HG02938 (cell line): ENCODE data around the gene PCNT.
"Not testable (repeated sequence)": the region's sequence is repeated elsewhere in the genome, so short reads cannot be mapped to it uniquely, and the experiment has no call there.

Experiments used
- ATAC-seq: cut with Tn5 transposase; IDR thresholded peaks from one replicate; pipeline ENCODE4 v1.9.1; 2021; ENCODE audit warnings: mild to moderate bottlenecking, moderate library complexity; ENCODE audit not compliant: unreplicated experiment

Gene PCNT

DNA sequence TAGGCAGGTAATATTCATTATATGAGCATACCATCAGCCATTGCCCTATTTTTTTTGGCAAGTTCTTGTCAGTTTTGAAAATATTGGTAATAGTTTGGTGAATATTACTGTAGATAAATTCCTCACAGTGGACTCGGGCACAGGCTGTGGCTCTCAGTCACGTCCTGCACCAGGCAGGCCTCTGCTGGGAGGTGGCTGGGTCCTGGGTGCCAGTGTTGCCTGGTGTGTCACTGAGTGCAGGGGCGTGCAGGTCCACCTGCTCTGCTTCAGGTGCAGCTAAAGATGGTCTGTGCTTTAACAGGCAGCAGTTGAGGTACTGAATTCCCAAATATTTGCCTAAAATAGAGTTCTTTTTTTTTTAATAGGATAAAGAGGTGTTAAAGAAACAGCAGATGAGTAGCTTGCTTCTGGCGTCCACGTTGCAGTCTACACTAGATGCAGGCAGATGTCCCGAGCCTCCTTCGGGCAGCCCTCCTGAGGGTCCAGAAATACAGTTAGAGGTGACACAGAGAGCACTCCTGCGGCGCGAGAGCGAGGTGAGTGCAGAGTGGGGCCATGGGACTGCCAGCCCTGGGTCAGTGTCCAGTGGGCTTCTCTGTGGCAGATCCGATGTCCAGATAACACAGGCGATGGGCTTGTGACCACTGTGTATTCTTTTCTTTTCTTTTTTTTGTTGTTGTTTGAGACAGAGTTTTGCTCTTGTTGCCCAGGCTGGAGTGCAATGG is 77.4 kb downstream of the PCNT start:
- ATAC-seq = no peak

DNA sequence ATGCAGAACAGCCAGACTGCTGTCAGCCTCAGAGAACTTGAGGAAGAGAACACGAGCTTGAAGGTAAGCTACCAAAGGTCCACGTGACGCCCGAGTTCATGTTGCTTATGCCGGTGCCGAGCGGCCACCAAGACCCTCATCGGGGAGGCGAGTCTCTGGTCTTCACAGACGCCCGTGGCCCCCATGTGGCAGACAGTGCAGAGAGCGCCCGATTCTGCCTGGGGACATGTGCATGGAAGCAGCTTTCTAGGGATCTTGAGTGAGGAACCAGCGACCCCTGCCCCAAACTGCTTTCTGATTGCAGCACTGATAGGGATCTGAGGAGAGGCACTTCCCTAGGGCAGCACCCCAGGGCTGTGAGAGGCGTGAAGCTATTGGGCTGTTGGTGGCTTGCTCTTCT is 78.5 kb downstream of the PCNT start:
- ATAC-seq = no peak

DNA sequence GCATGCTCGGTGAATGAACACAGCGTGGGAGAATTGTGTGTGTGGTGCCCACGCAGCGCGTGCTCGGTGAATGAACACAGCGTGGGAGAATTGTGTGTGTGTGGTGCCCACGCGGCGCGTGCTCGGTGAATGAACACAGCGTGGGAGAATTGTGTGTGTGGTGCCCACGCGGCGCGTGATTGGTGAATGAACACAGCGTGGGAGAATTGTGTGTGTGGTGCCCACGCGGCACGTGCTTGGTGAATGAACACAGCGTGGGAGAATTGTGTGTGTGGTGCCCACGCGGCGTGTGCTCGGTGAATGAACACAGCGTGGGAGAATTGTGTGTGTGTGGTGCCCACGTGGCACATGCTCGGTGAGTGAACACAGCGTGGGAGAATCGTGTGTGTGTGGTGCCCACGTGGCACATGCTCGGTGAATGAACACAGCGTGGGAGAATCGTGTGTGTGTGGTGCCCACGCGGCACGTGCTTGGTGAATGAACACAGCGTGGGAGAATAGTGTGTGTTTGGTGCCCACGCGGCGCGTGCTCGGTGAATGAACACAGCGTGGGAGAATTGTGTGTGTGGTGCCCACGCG is 79.4 kb downstream of the PCNT start:
- ATAC-seq = not testable (repeated sequence)

DNA sequence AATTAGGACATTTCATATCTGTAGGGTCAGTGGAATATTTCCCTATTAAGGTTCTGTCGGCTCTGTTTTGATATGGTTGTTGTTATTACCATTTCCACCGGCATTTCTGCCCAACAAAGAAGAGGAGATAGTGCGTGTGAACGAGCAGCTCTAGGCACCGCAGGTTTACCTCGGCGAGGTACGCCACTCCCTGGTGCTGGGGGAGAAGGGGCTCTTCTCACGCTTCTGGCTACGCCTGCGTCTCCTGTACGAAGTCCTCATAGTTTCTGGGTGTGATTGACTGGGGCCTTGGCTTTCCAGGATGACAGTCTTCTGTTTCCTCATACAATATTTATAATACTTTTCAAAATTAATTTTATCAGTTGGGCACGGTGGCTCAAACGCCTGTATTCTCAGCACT is 80.3 kb downstream of the PCNT start:
- ATAC-seq = no peak

DNA sequence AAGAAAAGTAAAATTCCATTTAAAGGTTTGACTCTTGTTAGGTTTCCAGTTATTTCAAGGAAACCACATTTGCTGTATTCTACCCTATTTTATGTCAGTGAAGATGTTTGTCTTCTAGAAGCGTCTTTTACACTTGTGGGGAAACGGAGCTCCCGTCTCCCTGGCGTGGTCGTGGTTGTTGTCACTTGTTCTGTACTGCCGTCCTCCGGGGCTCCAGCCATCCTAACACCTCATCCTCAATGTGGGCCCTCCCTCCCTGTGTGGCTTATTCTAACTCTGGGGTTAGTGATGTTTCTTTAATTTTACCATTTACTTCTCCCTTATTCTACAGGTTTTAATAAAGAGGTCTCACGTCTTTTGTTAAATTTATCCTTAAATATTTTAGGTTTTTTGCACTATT is 82.0 kb downstream of the PCNT start:
- no peak for ATAC-seq

DNA sequence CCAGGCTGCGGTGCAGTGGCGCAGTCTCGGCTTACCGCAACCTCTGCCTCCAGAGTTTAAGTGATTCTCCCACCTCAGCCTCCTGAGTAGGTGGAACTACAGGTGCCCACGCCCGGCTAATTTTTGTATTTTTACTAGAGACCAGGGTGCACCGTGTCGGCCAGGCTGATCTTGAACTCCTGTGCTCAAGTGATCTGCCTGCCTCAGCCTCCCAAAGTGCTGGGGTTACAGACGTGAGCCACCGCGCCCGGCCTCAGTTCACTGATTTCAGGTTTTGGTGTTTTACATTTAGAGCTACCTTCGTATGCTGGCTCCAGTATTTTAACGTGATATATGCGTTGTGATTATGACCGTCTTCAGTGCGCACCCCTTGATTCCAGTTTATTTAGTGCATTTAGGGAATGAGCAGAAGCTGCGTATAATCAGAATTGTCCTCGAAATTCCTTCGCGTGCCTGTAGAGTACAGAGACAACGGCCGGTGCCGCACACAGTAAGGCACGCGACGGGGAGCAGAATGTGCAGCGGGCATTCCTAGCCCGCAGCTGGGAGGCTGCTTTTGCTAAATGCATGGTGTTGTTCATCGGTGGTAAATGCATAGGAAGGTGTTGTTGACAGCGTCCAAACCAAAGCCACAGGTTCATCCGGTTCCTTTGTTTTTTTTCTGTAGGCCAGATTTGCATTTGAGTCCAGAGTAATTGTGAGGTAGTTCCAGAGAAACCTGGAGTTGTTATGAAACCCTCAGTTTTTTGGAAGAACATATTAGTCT is 85.9 kb downstream of the PCNT start:
- no peak for ATAC-seq

DNA sequence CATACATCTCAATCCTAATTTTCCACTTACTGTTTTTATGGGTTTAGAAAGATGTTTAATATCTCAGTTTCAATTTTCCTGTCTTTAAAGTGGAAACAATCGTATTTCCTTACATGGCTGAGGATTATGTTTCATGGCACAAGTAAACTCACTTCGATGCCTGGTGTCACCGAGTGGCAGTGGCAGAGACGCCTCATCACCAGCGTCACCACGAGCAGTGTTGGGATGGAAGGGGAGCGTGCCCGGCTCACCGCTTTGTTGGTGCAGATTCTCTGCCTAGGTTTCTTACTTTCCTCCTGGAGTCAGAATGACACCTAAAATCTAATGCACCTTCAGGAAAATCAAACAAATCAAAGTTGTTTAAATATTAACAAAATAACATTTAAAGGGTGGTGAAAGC is 86.6 kb downstream of the PCNT start:
- ATAC-seq = no peak

DNA sequence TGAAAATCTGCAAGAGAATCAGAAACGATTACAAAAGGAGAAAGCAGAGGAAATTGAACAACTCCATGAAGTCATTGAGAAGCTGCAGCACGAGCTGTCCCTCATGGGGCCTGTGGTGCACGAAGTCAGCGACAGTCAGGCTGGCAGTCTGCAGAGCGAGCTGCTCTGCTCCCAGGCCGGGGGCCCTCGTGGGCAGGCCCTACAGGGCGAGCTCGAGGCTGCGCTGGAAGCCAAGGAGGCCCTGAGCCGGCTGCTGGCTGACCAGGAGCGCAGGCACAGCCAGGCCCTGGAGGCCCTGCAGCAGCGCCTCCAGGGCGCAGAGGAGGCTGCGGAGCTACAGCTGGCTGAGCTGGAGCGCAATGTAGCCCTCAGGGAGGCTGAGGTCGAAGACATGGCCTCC is 87.3 kb downstream of the PCNT start:
- ATAC-seq = no peak

DNA sequence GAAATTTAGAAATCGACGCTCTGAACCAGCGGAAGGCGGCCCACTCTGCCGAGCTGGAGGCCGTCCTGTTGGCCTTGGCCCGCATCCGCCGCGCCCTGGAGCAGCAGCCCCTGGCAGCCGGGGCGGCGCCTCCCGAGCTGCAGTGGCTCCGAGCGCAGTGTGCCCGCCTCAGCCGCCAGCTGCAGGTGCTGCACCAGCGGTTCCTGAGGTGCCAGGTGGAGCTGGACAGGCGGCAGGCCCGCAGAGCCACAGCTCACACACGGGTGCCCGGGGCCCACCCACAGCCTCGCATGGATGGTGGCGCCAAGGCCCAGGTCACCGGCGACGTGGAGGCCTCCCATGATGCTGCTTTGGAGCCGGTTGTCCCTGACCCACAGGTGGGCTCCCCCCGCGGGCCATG is 87.7 kb downstream of the PCNT start:
- no peak for ATAC-seq

DNA sequence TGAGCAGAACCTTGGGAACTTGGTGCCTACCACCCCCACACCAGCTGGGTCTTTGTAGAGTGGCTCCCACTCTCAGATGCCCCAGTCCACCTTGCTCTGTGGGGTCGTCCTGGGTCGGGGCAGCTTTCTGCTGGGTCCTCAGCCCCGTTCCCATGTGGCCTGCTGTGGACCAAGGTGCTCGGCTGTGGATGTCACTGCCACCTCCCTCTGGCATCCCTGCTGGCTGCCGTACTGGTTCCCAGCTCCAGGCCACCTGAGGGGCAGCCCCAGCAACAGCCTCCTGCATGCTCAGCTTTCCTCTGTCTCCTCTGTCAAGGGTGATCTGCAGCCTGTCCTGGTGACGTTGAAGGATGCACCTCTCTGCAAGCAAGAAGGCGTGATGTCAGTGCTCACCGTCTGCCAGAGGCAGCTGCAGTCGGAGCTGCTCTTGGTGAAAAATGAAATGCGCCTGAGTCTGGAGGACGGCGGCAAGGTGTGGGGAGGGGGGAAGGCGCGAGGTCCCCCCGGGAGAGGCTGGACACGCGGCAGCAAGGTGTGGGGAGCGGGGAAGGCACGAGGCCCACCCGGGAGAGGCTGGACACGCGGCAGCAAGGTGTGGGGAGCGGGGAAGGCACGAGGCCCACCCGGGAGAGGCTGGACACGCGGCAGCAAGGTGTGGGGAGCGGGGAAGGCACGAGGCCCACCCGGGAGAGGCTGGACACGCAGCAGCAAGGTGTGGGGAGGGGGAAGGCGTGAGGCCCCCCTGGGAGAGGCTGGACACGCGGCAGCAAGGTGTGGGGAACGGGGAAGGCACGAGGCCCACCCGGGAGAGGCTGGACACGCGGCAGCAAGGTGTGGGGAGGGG is 88.8 kb downstream of the PCNT start:
- ATAC-seq = no peak

DNA sequence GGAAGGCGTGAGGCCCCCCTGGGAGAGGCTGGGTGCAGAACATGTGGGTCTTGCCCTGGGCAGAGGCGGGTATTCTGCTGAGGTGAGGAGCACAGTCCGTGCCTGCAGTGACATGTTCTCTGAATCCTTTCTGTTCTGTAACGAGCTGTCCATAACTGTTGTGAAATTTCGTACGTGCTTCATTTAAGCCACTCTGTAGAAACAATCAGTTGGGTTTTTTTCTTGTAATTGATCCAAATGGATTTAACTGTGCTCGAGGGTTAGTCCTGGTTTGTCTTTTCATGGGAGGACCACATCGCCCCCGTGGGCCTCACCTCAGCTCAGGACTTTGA is 89.4 kb downstream of the PCNT start:
- no peak for ATAC-seq

DNA sequence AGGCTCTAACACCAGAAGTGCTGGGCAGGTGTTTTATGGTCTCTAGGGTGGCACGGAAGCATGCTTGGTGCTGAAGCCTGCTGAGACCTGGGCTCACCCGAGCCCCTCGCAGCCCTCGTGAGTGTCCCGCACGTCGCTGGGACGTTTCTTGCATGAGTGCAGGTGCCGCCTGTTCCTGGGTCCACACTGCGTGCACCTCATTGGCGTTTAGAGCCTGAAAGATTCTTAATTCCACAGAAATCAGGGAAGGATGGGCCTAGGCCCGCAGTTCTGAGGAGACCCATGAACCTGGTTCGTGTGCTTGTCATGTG is 91.0 kb downstream of the PCNT start:
- no peak for ATAC-seq

DNA sequence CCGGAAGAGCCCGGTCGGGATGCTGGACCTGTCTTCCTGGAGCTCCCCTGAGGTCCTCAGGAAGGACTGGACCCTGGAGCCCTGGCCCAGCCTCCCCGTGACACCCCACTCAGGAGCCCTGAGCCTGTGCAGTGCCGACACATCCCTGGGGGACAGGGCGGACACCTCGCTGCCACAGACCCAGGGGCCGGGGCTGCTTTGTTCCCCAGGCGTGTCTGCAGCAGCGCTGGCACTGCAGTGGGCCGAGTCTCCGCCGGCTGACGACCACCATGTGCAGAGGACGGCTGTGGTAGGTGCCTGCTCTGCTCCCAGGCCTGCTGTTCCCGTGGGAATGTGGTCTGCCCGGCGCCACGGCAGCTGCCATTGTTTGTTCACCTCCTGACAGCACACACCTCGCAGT is 92.6 kb downstream of the PCNT start:
- ATAC-seq = no peak

DNA sequence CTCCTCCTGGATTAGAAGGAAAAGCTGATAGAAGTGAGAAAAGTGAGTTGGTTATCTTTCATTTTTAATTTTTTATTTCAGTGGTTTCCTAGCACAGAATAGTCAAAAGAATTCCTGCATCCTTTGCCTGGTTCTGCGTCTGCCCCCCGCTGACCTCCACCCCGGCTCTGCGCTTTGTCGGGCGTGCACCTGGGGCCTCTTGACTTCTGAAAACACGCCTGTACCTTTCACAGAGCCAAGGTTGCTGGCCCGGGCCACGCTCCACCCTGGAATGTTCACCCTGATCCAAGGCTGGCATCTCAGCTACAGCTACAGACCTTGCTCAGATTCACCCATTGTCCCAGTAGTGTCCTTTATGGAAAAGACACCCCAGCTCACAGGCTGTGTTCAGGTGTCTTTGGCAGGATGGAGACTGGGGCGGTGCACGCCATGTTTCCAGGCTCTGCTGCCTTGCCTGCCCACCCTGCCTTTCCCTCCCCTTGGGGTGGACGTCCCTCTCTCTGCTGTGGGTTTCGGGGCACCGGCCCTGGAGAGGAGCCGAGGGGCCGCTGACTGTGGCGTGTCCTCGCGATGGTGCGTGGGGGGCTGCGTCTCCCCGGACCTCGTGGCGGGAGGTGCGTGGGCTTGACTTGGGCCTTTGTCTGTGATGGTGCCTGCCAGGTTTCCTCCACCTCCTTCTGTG is 94.5 kb downstream of the PCNT start:
- no peak for ATAC-seq

DNA sequence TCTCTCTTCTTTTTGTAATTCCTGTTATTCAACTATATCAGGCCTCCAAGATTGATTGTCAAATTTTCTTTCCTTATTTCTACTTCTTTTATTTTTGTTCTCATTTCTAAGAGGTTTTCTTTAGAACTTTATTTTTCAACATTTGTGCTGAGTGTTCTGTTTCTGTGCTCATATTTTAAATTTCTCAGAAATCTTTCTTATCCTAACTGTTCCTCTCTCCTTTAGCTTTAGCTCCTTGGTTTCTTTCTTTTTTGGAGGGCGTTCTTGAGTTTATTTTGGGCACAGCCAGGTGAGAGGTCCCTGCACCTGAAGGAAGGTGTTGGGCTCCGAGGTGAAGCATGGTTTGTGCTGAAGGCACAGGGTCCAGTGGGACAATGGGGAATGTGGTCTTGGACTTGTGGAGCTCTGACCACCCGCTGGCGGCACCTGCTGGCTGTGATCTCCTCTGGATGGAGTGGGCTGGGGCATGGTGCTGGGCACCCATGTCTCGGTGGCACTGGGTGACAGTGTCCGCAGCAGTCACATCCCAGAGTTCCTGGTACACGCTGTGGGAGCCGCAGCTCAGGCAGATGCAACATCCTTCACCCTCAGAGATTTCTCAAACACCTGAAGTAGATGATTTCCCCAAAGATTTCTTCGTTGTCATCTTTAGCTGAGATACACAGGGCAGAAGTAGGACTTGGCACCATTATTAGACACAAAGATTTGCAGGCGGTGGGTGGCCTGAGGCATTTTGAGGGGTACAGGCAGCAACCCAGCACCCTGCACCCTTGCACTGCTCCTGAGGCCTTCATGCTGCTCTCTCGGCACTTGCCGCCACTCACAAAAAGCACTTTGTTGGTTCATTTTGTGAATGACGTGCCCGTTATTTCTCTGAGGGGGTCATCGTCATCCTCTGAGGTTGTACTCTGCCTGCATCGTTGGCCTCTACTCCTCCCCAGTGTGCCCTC is 96.6 kb downstream of the PCNT start:
- no peak for ATAC-seq

DNA sequence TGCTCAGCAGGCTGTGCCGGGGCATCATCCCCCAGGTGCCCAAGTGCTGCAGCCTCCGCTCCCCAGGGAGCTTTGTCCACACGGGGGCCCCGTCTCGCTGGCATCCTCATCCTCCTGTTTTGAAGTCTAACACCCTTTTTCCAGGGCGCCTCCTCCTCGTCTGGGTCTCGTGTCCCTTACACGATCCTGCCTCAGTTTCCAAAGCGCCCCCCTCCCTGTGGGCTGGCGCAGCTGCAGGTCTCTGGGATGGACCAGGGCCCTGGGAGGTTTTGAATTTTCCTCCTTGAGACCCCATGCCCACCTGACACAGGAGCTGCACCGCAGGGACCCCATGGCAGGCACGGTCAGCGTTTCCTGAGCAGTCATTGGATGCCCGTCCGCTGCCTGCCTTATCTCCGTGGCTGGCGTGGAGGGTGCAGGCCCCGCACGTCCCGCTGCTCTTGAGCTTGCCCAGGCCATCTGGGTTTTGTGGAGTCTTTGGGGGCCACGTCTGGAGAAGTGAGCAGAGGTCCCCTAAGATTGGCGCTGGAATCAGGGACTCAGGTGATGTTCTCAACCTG is 97.3 kb downstream of the PCNT start:
- ATAC-seq = no peak

DNA sequence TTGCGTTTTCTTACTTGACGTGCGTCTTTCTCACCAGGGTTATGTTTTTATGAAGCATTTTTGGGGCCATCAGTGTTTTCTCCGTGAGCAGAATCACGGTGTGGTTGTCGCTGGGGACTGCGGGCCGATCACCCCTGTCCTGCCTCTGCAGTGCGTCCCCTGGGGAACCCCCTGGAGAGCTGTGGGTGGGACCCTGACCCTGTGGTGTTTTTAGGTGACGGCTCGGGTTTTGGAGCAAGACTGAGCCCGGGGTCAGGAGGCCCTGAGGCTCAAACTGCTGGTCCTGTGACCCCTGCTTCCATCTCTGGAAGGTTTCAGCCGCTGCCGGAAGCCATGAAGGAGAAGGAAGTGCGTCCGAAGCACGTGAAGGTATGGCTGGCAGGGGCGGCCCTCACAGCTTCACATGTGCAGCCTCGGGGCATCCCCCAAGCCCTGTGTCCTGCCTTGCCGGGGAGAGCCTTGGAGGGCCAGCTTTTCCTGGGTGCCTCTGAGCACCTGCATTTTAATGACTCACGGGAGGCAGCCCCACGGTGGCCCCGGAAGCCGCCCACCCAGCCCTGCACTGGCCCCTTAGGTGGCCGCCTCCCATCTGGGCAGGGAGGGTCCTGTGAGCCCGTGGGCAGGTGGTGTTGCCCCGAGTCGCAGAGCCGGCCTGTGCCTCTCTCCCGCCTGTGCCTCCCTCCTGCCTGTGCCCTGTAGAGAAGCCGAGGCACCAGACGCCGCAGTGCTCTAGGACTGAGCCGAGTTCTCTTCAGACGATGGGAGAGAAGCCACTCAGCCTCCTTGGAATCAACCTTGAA is 98.0 kb downstream of the PCNT start:
- ATAC-seq = no peak

DNA sequence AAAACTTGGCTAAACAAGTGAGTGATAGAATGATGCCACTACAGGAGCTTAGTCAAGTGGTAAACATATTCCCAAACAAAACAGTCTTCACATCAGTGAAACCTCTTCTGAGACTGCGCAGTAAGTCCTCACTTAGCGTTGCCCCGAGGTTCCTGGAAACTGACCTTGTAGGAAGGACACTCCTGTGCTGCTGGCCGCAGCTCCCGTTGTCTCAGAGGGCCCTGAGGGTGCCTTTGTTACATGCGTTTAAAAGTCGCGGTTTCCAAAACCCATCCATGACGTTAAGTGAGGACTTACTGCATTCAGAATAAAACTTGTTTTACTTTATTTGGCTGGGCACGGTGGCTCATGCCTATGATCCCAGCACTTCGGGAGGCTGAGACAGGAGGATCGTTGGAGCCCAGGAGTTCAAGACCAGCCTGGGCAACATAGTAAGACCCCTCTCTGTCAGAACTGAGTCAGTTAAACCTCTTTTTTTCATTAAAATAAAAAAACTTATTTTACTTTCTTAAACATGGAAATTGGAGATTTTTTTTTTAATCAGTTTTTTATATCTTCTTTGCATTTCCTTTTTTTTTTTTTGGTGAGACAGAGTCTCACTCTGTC is 98.8 kb downstream of the PCNT start:
- no peak for ATAC-seq
